GM12801 (cell line): ENCODE results near the gene FLYWCH1.

ENCODE experiments used
- TF ChIP-seq, protein P1 (sequence below): IDR thresholded peaks from one replicate; pipeline ENCODE4 v1.5.1; 2011; ENCODE audit warnings: control low read depth; ENCODE audit not compliant: insufficient read length; ENCODE audit errors: extremely low read depth

FLYWCH1 gene

GRCh38 chr16:2934450-2934849 lies 22.7 kb downstream of the FLYWCH1 start:
- TF ChIP-seq, protein P1, sequence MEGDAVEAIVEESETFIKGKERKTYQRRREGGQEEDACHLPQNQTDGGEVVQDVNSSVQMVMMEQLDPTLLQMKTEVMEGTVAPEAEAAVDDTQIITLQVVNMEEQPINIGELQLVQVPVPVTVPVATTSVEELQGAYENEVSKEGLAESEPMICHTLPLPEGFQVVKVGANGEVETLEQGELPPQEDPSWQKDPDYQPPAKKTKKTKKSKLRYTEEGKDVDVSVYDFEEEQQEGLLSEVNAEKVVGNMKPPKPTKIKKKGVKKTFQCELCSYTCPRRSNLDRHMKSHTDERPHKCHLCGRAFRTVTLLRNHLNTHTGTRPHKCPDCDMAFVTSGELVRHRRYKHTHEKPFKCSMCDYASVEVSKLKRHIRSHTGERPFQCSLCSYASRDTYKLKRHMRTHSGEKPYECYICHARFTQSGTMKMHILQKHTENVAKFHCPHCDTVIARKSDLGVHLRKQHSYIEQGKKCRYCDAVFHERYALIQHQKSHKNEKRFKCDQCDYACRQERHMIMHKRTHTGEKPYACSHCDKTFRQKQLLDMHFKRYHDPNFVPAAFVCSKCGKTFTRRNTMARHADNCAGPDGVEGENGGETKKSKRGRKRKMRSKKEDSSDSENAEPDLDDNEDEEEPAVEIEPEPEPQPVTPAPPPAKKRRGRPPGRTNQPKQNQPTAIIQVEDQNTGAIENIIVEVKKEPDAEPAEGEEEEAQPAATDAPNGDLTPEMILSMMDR, result no peak

DNA sequence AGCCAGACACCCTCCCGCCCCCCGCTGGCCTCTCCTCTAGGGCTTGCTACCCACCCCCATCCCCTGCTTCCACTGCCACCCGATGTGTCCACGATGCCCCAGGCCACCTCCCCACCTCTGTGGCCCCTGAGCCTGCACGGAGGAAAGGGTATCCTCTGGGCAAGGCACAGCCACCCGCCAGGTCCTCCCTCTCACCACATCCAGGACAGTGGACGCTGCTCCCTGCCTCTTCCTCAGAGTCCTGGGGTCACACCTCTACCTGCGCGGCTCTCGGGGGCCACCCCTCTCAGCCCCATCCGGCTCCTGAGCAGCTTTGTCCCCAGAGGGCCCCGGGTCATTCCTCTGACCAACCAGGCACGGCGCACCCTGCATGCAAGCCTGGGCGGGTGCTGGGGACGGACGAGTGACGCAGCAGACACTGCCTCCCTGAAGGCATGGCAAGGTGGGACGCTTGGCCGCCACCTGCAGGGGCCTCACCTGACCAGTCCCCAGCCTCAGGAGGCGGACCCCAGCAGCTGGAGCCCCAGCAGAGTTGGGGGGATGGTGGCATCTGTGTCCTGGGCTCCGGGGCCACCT lies 24.8 kb downstream of the FLYWCH1 start:
- TF ChIP-seq, protein P1, result no peak

GRCh38 chr16:2937170-2937569 lies 25.4 kb downstream of the FLYWCH1 start:
- TF ChIP-seq, protein P1, result no peak

DNA sequence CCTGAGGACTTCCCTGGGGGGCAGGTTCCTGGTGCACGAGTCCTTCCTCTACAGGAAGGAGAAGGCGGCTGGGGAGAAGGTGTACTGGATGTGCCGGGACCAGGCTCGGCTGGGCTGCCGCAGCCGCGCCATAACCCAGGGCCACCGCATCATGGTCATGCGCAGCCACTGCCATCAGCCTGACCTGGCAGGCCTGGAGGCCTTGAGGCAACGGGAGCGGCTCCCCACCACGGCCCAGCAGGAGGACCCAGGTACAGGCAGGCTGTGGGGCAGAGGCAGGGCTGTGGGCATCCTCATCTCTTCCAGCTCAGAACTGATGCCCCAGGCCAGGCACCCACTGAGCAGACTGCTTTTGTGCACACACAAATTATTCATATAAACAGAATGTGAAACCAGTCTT lies 26.5 kb downstream of the FLYWCH1 start:
- TF ChIP-seq, protein P1, result no peak

DNA sequence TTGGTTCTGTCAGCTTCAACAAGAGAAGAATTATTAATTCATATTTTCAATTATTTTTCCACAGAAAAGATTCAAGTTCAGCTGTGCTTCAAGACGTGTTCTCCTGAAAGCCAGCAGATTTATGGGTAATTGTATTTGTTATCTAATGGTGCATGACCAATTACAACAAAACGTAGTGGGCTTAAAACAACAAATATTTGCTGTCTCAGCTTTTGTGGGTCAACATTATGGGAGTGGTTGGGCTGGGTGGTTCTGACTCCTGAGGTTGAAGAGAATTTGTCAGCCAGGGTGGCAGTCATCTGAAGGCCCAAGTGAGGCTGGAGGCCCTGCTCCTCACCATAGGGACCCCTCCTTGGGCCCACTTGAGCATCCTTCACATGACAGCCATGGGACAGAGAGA lies 28.2 kb downstream of the FLYWCH1 start:
- TF ChIP-seq, protein P1, result no peak

DNA sequence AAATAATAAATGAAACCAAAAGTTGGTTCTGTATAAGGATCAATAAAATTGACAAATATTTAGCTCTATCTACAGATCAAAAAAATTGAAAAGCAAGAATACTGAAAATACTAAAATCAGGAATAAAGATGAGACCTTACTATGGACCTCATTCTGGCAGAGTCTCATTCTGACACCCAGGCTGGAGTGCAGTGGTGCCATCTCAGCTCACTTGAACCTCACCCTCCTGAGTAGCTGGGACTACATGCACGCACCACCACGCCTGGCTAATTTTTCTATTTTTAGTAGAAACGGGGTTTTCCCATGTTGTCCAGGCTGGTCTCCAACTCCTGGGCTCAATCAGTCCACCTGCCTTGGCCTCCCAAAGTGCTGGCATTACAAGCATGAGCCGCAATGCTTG lies 30.3 kb downstream of the FLYWCH1 start:
- TF ChIP-seq, protein P1, result no peak

DNA sequence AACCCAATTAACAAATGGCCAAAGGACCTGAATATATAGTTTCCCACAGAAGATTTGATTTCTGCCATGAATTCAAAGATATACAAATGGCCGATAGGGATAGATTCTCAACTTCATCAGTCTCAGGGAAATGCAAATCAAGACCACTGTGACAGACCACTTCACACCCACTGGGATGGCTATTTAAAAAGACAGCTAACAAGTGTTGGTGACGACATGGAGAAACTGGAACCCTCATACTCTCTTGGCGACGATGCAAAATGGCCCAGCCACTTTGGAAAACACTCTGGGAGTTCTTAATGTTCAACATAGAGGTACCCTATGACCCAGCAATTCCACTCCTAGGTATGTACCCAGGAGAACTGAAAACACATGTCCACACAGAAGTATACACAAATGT lies 34.9 kb downstream of the FLYWCH1 start:
- TF ChIP-seq, protein P1, result no peak
